HG02840 (cell line): ENCODE results near the gene MUSK.
A peak's percentile ranks its signal among the peaks of the same experiment; 100 is the strongest.

Source experiments
- ATAC-seq: cut with Tn5 transposase; IDR thresholded peaks from one replicate; pipeline ENCODE4 v1.9.1; 2021; ENCODE audit warnings: mild to moderate bottlenecking, moderate library complexity, moderate number of reproducible peaks; ENCODE audit not compliant: unreplicated experiment, low FRiP score

Gene MUSK

GRCh38 chr9:110668570-110669167, at the start of gene MUSK:
Gene MUSK (plus strand): TSS chr9:110668791. CDS start chr9:110668905, 114 bp downstream.
- ATAC-seq, result no peak

- ATAC-seq, result no peak
Observed at GRCh38 chr9:110619831-110620230, 48.8 kb upstream of the MUSK start.

GRCh38 chr9:110620726-110621125, 47.9 kb upstream of the MUSK start:
- no peak for ATAC-seq

- ATAC-seq, result no peak
Observed at GRCh38 chr9:110622368-110622767, 46.2 kb upstream of the MUSK start.

GRCh38 chr9:110623462-110624025, 45.0 kb upstream of the MUSK start:
- ATAC-seq, result no peak

GRCh38 chr9:110626101-110626829, 42.3 kb upstream of the MUSK start:
- ATAC-seq, result peak; percentile 73

GRCh38 chr9:110635589-110635988, 33.0 kb upstream of the MUSK start:
- ATAC-seq, result no peak

GRCh38 chr9:110638381-110638954, 30.1 kb upstream of the MUSK start:
- ATAC-seq, result no peak

GRCh38 chr9:110640736-110641135, 27.9 kb upstream of the MUSK start:
- no peak for ATAC-seq

GRCh38 chr9:110641293-110641692, 27.3 kb upstream of the MUSK start:
- ATAC-seq, result no peak

GRCh38 chr9:110648696-110649095, 19.9 kb upstream of the MUSK start:
- ATAC-seq, result no peak

- ATAC-seq, result no peak
Observed at GRCh38 chr9:110650261-110650660, 18.3 kb upstream of the MUSK start.

- ATAC-seq, result no peak
Observed at GRCh38 chr9:110650991-110651411, 17.6 kb upstream of the MUSK start.

- ATAC-seq, result no peak
Observed at GRCh38 chr9:110655754-110656641, 12.6 kb upstream of the MUSK start.

- no peak for ATAC-seq
Observed at GRCh38 chr9:110659891-110660541, 8.6 kb upstream of the MUSK start.

GRCh38 chr9:110669433-110669832, 842 bp downstream of the MUSK start:
- no peak for ATAC-seq

GRCh38 chr9:110671849-110672248, 3.3 kb downstream of the MUSK start:
- no peak for ATAC-seq

- no peak for ATAC-seq
Observed at GRCh38 chr9:110672873-110673510, 4.4 kb downstream of the MUSK start.

- ATAC-seq, result no peak
Observed at GRCh38 chr9:110687497-110687896, 18.9 kb downstream of the MUSK start.

GRCh38 chr9:110688329-110688728, 19.7 kb downstream of the MUSK start:
- no peak for ATAC-seq
